GM21381 (cell line): ENCODE results near the gene BTBD17.

Source experiments
- ATAC-seq: cut with Tn5 transposase; IDR thresholded peaks from one replicate; pipeline ENCODE4 v1.9.1; 2021; ENCODE audit warnings: mild to moderate bottlenecking, moderate library complexity; ENCODE audit not compliant: unreplicated experiment

Gene BTBD17

GRCh38 chr17:74339537-74340195 lies 22.0 kb downstream of the BTBD17 start:
- ATAC-seq, result no peak

- ATAC-seq, result no peak
Observed at GRCh38 chr17:74337834-74338500, 23.7 kb downstream of the BTBD17 start.

- ATAC-seq, result no peak
Observed at GRCh38 chr17:74336307-74336706, 25.4 kb downstream of the BTBD17 start.

GRCh38 chr17:74335529-74336062 lies 26.1 kb downstream of the BTBD17 start:
- ATAC-seq, result no peak

- no peak for ATAC-seq
Observed at GRCh38 chr17:74334393-74335039, 27.2 kb downstream of the BTBD17 start.

- no peak for ATAC-seq
Observed at GRCh38 chr17:74332763-74333283, 28.8 kb downstream of the BTBD17 start.

GRCh38 chr17:74332017-74332650 lies 29.5 kb downstream of the BTBD17 start:
- no peak for ATAC-seq

- ATAC-seq, result no peak
Observed at GRCh38 chr17:74330446-74330845, 31.2 kb downstream of the BTBD17 start.

GRCh38 chr17:74329378-74329777 lies 32.3 kb downstream of the BTBD17 start:
- no peak for ATAC-seq

GRCh38 chr17:74328487-74328886 lies 33.2 kb downstream of the BTBD17 start:
- ATAC-seq, result no peak

GRCh38 chr17:74326506-74326905 lies 35.2 kb downstream of the BTBD17 start:
- ATAC-seq, result no peak

GRCh38 chr17:74325743-74326379 lies 35.8 kb downstream of the BTBD17 start, which contains the start of gene KIF19:
Gene KIF19 (plus strand): TSS chr17:74326226. CDS start chr17:74326350, 124 bp downstream.
- ATAC-seq, result no peak

- no peak for ATAC-seq
Observed at GRCh38 chr17:74325376-74325742, 36.3 kb downstream of the BTBD17 start.

GRCh38 chr17:74324521-74324920 lies 37.1 kb downstream of the BTBD17 start:
- ATAC-seq, result no peak

GRCh38 chr17:74318391-74318790 lies 43.3 kb downstream of the BTBD17 start:
- ATAC-seq, result no peak

GRCh38 chr17:74317071-74317470 lies 44.6 kb downstream of the BTBD17 start:
- no peak for ATAC-seq

GRCh38 chr17:74316220-74316619 lies 45.4 kb downstream of the BTBD17 start:
- ATAC-seq, result no peak

GRCh38 chr17:74314877-74315276 lies 46.8 kb downstream of the BTBD17 start:
- ATAC-seq, result no peak

GRCh38 chr17:74309902-74310301 lies 51.8 kb downstream of the BTBD17 start:
- no peak for ATAC-seq

- no peak for ATAC-seq
Observed at GRCh38 chr17:74307984-74308773, 53.5 kb downstream of the BTBD17 start.
